Thymus (tissue), 11 donors: ENCODE measurements around the gene SHROOM1. TPM values are rescaled to one million over a fixed set of nuclear protein-coding genes. Genes with fewer than 3 reads are reported as not detected.

Experiments used
- DNase-seq, 9 donors: peaks; one replicate each; pipeline ENCODE4 v3.0.0-alpha.2; 2013; ENCODE audit warnings: low spot score in 9 of 9, low read depth in 6 of 9, missing footprints in 1 of 9
- H3K27ac ChIP-seq, 2 donors: one replicate each; pipeline ENCODE4 v1.5.1; 2013; ENCODE audit warnings: control low read depth in 1 of 2, low read depth in 1 of 2, low read length in 1 of 2, mild to moderate bottlenecking in 1 of 2, moderate library complexity in 1 of 2
- H3K27me3 ChIP-seq, 2 donors: one replicate each; pipeline ENCODE4 v1.5.1; 2013; ENCODE audit warnings: low read length in 1 of 2; ENCODE audit not compliant: control insufficient read depth in 2 of 2, insufficient read depth in 1 of 2
- H3K36me3 ChIP-seq, 2 donors: one replicate each; pipeline ENCODE4 v1.5.1; 2013; ENCODE audit warnings: low read length in 1 of 2, mild to moderate bottlenecking in 1 of 2, moderate library complexity in 1 of 2; ENCODE audit not compliant: control insufficient read depth in 2 of 2, insufficient read depth in 2 of 2
- H3K4me1 ChIP-seq, 2 donors: one replicate each; pipeline ENCODE4 v1.5.1; 2013; ENCODE audit warnings: low read length in 2 of 2; ENCODE audit not compliant: control insufficient read depth in 2 of 2, insufficient read depth in 2 of 2
- H3K4me3 ChIP-seq, 2 donors: one replicate each; pipeline ENCODE4 v1.5.1; 2013; ENCODE audit warnings: low read length in 2 of 2, control low read depth in 1 of 2, mild to moderate bottlenecking in 1 of 2
- H3K9me3 ChIP-seq, 2 donors: one replicate each; pipeline ENCODE4 v1.5.1; 2013; ENCODE audit warnings: low read length in 1 of 2, mild to moderate bottlenecking in 1 of 2; ENCODE audit not compliant: control insufficient read depth in 2 of 2, insufficient read depth in 1 of 2
- WGBS: extraction: QIAGEN DNeasy Blood & Tissue Kit; methylation state at CpG from one replicate; pipeline ENCODE4 v1.1.7; 2013; 5-methylcytosine and 5-hydroxymethylcytosine counted together
- polyA plus RNA-seq: library from polyadenylated mRNA; stranded (reverse); fragments of 200-250 nt; gene quantifications from one replicate; pipeline ENCODE4 v1.2.3, GENCODE V29; 2013
- total RNA-seq: library from RNA; stranded (reverse); fragments of 120-200 nt; gene quantifications from one replicate; pipeline ENCODE4 v1.2.4, GENCODE V29; 2013
- donor health status: healthy.

Gene SHROOM1
- total and polyA plus RNA-seq, 2 donors: 0.90 to 6.2 TPM

GRCh38 chr5:132839426-132840301 is 9.2 kb upstream of the SHROOM1 start:
- no peaks in the 10 kb centered on the region for H3K36me3 ChIP-seq
- no peak for DNase-seq
- no peaks in the 10 kb centered on the region for H3K9me3 ChIP-seq
- no peak overlapping the region for H3K27ac ChIP-seq
- H3K4me3 ChIP-seq: no peak overlapping the region
- no peaks in the 10 kb centered on the region for H3K4me1 ChIP-seq
- 95% methylated on average over 8 of the region's 8 CpGs for WGBS
- no peaks in the 10 kb centered on the region for H3K27me3 ChIP-seq

- H3K9me3 ChIP-seq: no peaks in the 10 kb centered on the region
- WGBS: 84% methylated on average over 3 of the region's 3 CpGs
- no peak overlapping the region for H3K4me3 ChIP-seq
- DNase-seq: no peak
- no peaks in the 10 kb centered on the region for H3K27me3 ChIP-seq
- no peak overlapping the region for H3K27ac ChIP-seq
- no peaks in the 10 kb centered on the region for H3K4me1 ChIP-seq
- no peaks in the 10 kb centered on the region for H3K36me3 ChIP-seq
These were observed 8.3 kb upstream of the SHROOM1 start for GRCh38 chr5:132838516-132839282.

GRCh38 chr5:132837868-132838267 is 7.4 kb upstream of the SHROOM1 start:
- Histone ChIP-seq H3K4me3 (no peak overlapping the region), H3K36me3 (no peaks in the 10 kb centered on the region), H3K4me1 (no peaks in the 10 kb centered on the region), H3K27me3 (no peaks in the 10 kb centered on the region), H3K27ac (no peak overlapping the region), H3K9me3 (no peaks in the 10 kb centered on the region)
- no peak for DNase-seq
- WGBS: 86% methylated on average over 2 of the region's 2 CpGs

GRCh38 chr5:132836852-132837251 is 6.4 kb upstream of the SHROOM1 start:
- Histone ChIP-seq H3K36me3 (no peaks in the 10 kb centered on the region), H3K27me3 (peaks cover 0 to 3% of the 10 kb centered on the region in 2 donors), H3K27ac (no peak overlapping the region), H3K9me3 (no peaks in the 10 kb centered on the region), H3K4me3 (no peak overlapping the region), H3K4me1 (no peaks in the 10 kb centered on the region)
- WGBS: 95% methylated on average over 1 of the region's 1 CpG
- DNase-seq: no peak

GRCh38 chr5:132834057-132834456 is 3.6 kb upstream of the SHROOM1 start:
- H3K9me3 ChIP-seq: peaks cover 0 to 4% of the 10 kb centered on the region in 2 donors
- H3K4me3 ChIP-seq: no peak overlapping the region
- peaks cover 1 to 31% of the 10 kb centered on the region in 2 donors for H3K27me3 ChIP-seq
- H3K4me1 ChIP-seq: peaks cover 0 to 11% of the 10 kb centered on the region in 2 donors
- no peak for DNase-seq
- 98% methylated on average over 3 of the region's 3 CpGs for WGBS
- H3K36me3 ChIP-seq: no peaks in the 10 kb centered on the region
- no peak overlapping the region for H3K27ac ChIP-seq

GRCh38 chr5:132832612-132833011 is 2.2 kb upstream of the SHROOM1 start:
- H3K9me3 ChIP-seq: peaks cover 0 to 4% of the 10 kb centered on the region in 2 donors
- peaks cover 16 to 46% of the 10 kb centered on the region in 2 donors for H3K27me3 ChIP-seq
- no peak overlapping the region for H3K4me3 ChIP-seq
- no peak for DNase-seq
- peaks cover 0 to 11% of the 10 kb centered on the region in 2 donors for H3K4me1 ChIP-seq
- WGBS: 98% methylated on average over 5 of the region's 5 CpGs
- H3K36me3 ChIP-seq: no peaks in the 10 kb centered on the region
- H3K27ac ChIP-seq: no peak overlapping the region

- no peak for DNase-seq
- Histone ChIP-seq H3K27me3 (peaks cover 28 to 59% of the 10 kb centered on the region in 2 donors), H3K27ac (no peak overlapping the region), H3K4me3 (no peak overlapping the region), H3K4me1 (peaks cover 0 to 11% of the 10 kb centered on the region in 2 donors), H3K36me3 (no peaks in the 10 kb centered on the region), H3K9me3 (peaks cover 0 to 9% of the 10 kb centered on the region in 2 donors)
- 94% methylated on average over 15 of the region's 15 CpGs for WGBS
These were observed 831 bp upstream of the SHROOM1 start for GRCh38 chr5:132831095-132831860.

GRCh38 chr5:132829742-132830435 is 558 bp downstream of the SHROOM1 start:
- Histone ChIP-seq H3K4me3 (peak overlapping the region; percentile 34 to 50), H3K36me3 (no peaks in the 10 kb centered on the region), H3K27ac (no peak overlapping the region), H3K4me1 (peaks cover 8 to 20% of the 10 kb centered on the region in 2 donors), H3K27me3 (peaks cover 42 to 73% of the 10 kb centered on the region in 2 donors), H3K9me3 (peaks cover 0 to 13% of the 10 kb centered on the region in 2 donors)
- 4% methylated on average over 75 of the region's 75 CpGs for WGBS
- DNase-seq: peak in 7 of 9 donors; percentile 37 to 79 (median 58)
